MM.1S (cell line): ENCODE measurements around the gene HIF1AN.

Experiments used
- DNase-seq: peaks from one replicate; pipeline ENCODE4 v3.0.0-alpha.2; 2015
- H2AFZ ChIP-seq: fragments of 300-600 bp; sonication (generic); 2 replicates; pipeline ENCODE4 v1.6.0; 2016; ENCODE audit warnings: antibody characterized with exemption, low read length
- H3F3A ChIP-seq: fragments of 300-600 bp; sonication (generic); 2 replicates; pipeline ENCODE4 v1.6.1; 2016; ENCODE audit warnings: mild to moderate bottlenecking, antibody characterized with exemption, low read length, moderate library complexity, mixed read lengths; ENCODE audit not compliant: insufficient read depth
- H3K27ac ChIP-seq: fragments of 300-600 bp; sonication (generic); 2 replicates; pipeline ENCODE4 v1.5.1; 2016; ENCODE audit warnings: mild to moderate bottlenecking, low read length
- H3K27me3 ChIP-seq: fragments of 300-600 bp; sonication (generic); replicated peaks from 2 replicates; pipeline ENCODE4 v1.6.0; 2016; ENCODE audit warnings: low read length; ENCODE audit not compliant: insufficient read depth
- H3K36me3 ChIP-seq: fragments of 300-600 bp; sonication (generic); replicated peaks from 2 replicates; pipeline ENCODE4 v1.6.1; 2016; ENCODE audit warnings: mild to moderate bottlenecking, low read length, mixed read lengths; ENCODE audit not compliant: insufficient read depth
- H3K4me1 ChIP-seq: fragments of 300-600 bp; sonication (generic); 2 replicates; pipeline ENCODE4 v1.6.1; 2016; ENCODE audit warnings: low read length, mixed read lengths
- H3K4me2 ChIP-seq: fragments of 300-600 bp; sonication (generic); 2 replicates; pipeline ENCODE4 v1.6.0; 2016; ENCODE audit warnings: low read depth, low read length
- H3K4me3 ChIP-seq: fragments of 300-600 bp; sonication (generic); 2 replicates; pipeline ENCODE4 v1.5.1; 2016; ENCODE audit warnings: low read length, mixed read lengths
- H3K79me2 ChIP-seq: fragments of 300-600 bp; sonication (generic); 2 replicates; pipeline ENCODE4 v1.6.1; 2016; ENCODE audit warnings: mixed run types, low read length, mixed read lengths
- H3K9ac ChIP-seq: fragments of 300-600 bp; sonication (generic); 2 replicates; pipeline ENCODE4 v1.6.1; 2016; ENCODE audit warnings: low read length, mixed read lengths
- H3K9me2 ChIP-seq: fragments of 300-600 bp; sonication (generic); replicated peaks from 2 replicates; pipeline ENCODE4 v1.6.1; 2016; ENCODE audit warnings: mild to moderate bottlenecking, low read length, mixed read lengths; ENCODE audit not compliant: insufficient read depth
- H3K9me3 ChIP-seq: fragments of 300-600 bp; sonication (generic); replicated peaks from 2 replicates; pipeline ENCODE4 v1.6.1; 2016; ENCODE audit warnings: mild to moderate bottlenecking, low read length, mixed read lengths; ENCODE audit not compliant: insufficient read depth
- H4K20me1 ChIP-seq: fragments of 300-600 bp; sonication (generic); 2 replicates; pipeline ENCODE4 v1.6.1; 2016; ENCODE audit warnings: mild to moderate bottlenecking, low read length, moderate library complexity, mixed read lengths; ENCODE audit not compliant: insufficient read depth
- CTCF ChIP-seq: fragments of 300-600 bp; sonication (generic); IDR thresholded peaks from 2 replicates; pipeline ENCODE4 v1.5.1; 2016; ENCODE audit warnings: antibody characterized with exemption, low read length, mixed read lengths
- EZH2 ChIP-seq: fragments of 300-600 bp; sonication (generic); optimal IDR thresholded peaks from 2 replicates; pipeline ENCODE3; 2017; ENCODE audit warnings: low read depth, mild to moderate bottlenecking, antibody characterized with exemption, low read length, mixed read lengths
- EZH2phosphoT487 ChIP-seq: fragments of 300-600 bp; sonication (generic); IDR thresholded peaks from 2 replicates; pipeline ENCODE4 v1.6.1; 2018; ENCODE audit warnings: antibody characterized with exemption, low read length

HIF1AN gene

GRCh38 chr10:100501423-100501822, 34.3 kb upstream of the HIF1AN start:
- Histone ChIP-seq H3K79me2 (no peaks in the 10 kb centered on the region), H3K4me3 (no peak overlapping the region), H3K9ac (no peak overlapping the region), H3K36me3 (no peaks in the 10 kb centered on the region), H2AFZ (no peak overlapping the region), H3K27me3 (no peaks in the 10 kb centered on the region), H3K9me2 (no peaks in the 10 kb centered on the region), H3K4me1 (peaks cover 13% of the 10 kb centered on the region), H3K4me2 (no peak overlapping the region), H4K20me1 (no peaks in the 10 kb centered on the region), H3K9me3 (no peaks in the 10 kb centered on the region), H3F3A (peaks cover 5% of the 10 kb centered on the region), H3K27ac (no peak overlapping the region)
- TF ChIP-seq EZH2phosphoT487 (no peak), CTCF (no peak), EZH2 (no peak)
- no peak for DNase-seq

DNA sequence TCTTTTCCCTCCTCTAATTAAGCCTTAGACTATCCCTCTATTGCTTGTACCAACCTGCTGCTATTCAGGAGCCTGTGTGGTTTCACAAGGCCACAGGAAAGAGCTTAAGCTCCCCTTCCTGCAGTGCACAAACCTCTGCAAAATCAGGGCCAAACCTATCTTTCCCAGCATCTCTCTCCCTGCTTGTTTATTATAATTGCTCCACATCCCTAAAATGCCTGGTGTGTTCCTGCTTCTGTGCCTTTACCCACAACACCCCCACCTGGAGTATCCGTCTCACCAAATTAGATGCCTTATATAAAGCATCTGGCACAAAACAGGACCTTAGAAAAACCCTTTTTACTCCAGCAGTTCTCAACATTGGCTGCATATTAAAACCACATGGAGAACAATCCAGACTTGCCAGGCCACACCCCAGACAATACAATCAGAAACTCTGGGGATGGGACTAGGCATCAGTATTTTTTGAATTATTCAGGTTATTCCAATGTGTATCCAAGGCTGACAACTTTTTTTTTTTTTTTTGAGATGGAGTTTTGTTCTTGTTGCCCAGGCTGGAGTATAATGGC, 32.7 kb upstream of the HIF1AN start:
- H4K20me1 ChIP-seq, result no peaks in the 10 kb centered on the region
- TF ChIP-seq EZH2, result no peak
- TF ChIP-seq CTCF, result no peak
- TF ChIP-seq EZH2phosphoT487, result no peak
- no peaks in the 10 kb centered on the region for H3K9me3 ChIP-seq
- no peak overlapping the region for H3K27ac ChIP-seq
- H3K4me2 ChIP-seq, result no peak overlapping the region
- H2AFZ ChIP-seq, result no peak overlapping the region
- H3K9ac ChIP-seq, result no peak overlapping the region
- no peaks in the 10 kb centered on the region for H3K4me1 ChIP-seq
- H3K9me2 ChIP-seq, result no peaks in the 10 kb centered on the region
- no peak for DNase-seq
- no peak overlapping the region for H3K4me3 ChIP-seq
- no peaks in the 10 kb centered on the region for H3F3A ChIP-seq
- no peaks in the 10 kb centered on the region for H3K79me2 ChIP-seq
- no peaks in the 10 kb centered on the region for H3K27me3 ChIP-seq
- H3K36me3 ChIP-seq, result no peaks in the 10 kb centered on the region

DNA sequence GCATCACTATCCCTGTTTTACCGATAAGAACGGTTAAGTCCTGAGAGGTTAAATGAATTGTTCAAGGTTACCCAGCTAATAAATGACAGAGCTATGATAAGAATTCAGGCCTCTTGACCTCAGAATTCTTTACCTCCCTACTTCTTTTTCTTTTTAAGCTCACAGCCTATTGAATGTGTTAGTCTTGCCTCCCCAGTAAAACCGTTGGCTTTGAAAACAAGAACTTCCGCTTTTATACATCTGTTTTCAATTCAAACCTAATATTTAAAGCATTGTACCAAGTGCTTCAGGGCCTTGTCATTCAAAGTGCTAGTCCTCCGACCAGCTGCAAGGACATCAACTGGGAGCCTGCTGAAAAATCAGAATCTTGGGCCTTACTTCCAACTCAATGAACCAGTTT, 31.6 kb upstream of the HIF1AN start:
- no peaks in the 10 kb centered on the region for H3K36me3 ChIP-seq
- H3F3A ChIP-seq, result no peaks in the 10 kb centered on the region
- no peaks in the 10 kb centered on the region for H3K9me3 ChIP-seq
- H3K27ac ChIP-seq, result no peak overlapping the region
- H3K4me1 ChIP-seq, result no peaks in the 10 kb centered on the region
- no peak overlapping the region for H3K9ac ChIP-seq
- no peak overlapping the region for H3K4me2 ChIP-seq
- TF ChIP-seq EZH2, result no peak
- no peak for TF ChIP-seq EZH2phosphoT487
- TF ChIP-seq CTCF, result no peak
- H3K27me3 ChIP-seq, result no peaks in the 10 kb centered on the region
- no peak overlapping the region for H2AFZ ChIP-seq
- no peak overlapping the region for H3K4me3 ChIP-seq
- no peaks in the 10 kb centered on the region for H3K9me2 ChIP-seq
- no peaks in the 10 kb centered on the region for H4K20me1 ChIP-seq
- no peaks in the 10 kb centered on the region for H3K79me2 ChIP-seq
- no peak for DNase-seq
